ENCODE results near the gene CDC34.

The CDC34 gene

GRCh38 chr19:556611-557382 is 25.2 kb downstream of the CDC34 start:
- H3K36me3 Mint-ChIP-seq (ENCODE audit: low read depth): no peaks in the 10 kb centered on the region
- no peaks in the 10 kb centered on the region for H3K4me1 Mint-ChIP-seq (ENCODE audit: low read depth)
- no peaks in the 10 kb centered on the region for H3K27me3 Mint-ChIP-seq (ENCODE audit: low read depth)
- no peak for DNase-seq (ENCODE audit: low spot score)
- H3K4me3 Mint-ChIP-seq: no peak overlapping the region
- no peak overlapping the region for H3K27ac Mint-ChIP-seq
- H3K9me3 Mint-ChIP-seq: no peaks in the 10 kb centered on the region

DNA sequence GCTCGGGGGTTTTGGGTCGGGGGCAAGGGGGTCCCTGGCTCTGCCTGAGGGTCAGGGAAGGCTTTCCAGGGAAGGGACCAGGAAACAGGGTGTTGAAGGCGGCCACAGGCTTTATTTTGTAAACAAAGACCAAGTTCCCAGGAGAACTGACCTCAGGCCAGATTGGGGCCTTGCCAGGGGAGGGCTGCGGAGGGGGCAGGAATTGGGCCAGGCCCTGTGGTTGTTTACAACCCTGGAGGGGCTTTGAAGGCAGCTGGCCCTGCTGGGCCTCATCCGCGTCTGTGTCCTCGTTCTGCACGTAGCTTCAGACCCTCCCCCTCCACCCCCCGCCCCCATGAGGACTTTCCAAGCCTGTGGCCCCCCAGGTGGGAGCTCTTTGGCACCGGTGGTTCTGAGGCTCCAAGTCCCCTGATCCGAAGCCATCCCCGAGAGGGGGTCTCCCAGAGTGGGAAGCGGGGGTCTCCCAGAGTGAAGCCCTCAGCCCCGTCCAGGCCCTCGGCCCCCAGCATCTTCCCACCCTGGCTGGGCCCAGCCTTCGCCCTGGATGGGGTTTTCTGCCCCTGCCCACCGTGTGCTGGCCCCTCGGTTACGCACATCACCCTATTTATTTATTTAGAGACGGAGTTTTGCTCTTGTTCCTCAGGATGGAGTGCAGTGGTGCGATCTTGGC is 27.3 kb downstream of the CDC34 start:
- H3K9me3 Mint-ChIP-seq: no peaks in the 10 kb centered on the region
- DNase-seq (ENCODE audit: low spot score): no peak
- H3K4me1 Mint-ChIP-seq (ENCODE audit: low read depth): no peaks in the 10 kb centered on the region
- H3K4me3 Mint-ChIP-seq: no peak overlapping the region
- no peaks in the 10 kb centered on the region for H3K27me3 Mint-ChIP-seq (ENCODE audit: low read depth)
- H3K36me3 Mint-ChIP-seq (ENCODE audit: low read depth): no peaks in the 10 kb centered on the region
- H3K27ac Mint-ChIP-seq: no peak overlapping the region

DNA sequence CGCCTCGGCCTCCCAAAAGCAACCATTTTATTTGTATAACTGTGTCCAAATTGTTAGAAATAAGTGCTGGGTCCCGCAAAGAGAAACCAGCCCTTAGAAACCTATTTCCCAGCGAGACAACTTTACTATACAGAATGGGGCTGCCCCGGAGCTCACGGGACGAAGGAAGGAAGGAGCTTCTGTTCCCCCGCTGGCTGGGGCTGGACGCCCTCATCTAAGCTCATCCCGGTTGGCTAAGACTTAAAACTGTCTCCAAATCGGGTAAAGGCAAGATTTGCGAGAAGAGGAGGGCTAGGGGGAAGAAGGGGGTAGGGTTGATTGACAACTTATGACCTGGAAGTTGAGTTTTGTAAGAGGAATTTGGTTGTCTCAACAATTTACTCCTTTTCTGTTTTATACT is 28.6 kb downstream of the CDC34 start:
- Mint-ChIP-seq H3K36me3 (ENCODE audit: low read depth) (no peaks in the 10 kb centered on the region), H3K9me3 (no peaks in the 10 kb centered on the region), H3K27me3 (ENCODE audit: low read depth) (no peaks in the 10 kb centered on the region), H3K27ac (no peak overlapping the region), H3K4me1 (ENCODE audit: low read depth) (no peaks in the 10 kb centered on the region), H3K4me3 (no peak overlapping the region)
- DNase-seq (ENCODE audit: low spot score): no peak

GRCh38 chr19:566403-566802 is 34.8 kb downstream of the CDC34 start:
- H3K9me3 Mint-ChIP-seq: no peaks in the 10 kb centered on the region

DNA sequence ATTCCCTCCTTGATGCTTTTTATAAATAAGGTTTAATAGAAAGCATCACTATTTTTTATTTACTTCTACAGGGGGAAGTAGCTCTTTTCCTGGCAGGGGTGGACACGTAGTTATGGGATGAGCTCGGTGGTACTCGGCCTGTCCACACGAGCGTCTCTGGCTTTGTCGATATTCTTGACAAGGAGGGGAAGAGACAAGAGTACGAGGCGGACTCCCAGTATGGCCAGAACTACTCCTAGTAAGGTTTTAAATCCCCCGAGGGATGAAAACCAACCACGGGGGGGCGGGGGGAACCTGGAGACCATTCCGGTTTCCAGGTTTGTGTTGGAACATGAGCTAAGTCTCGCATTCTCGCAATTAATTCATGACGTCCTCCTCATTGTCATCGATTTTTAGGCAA is 35.3 kb downstream of the CDC34 start:
- no peaks in the 10 kb centered on the region for H3K9me3 Mint-ChIP-seq
- no peak overlapping the region for H3K4me3 Mint-ChIP-seq
- DNase-seq (ENCODE audit: low spot score): no peak
- H3K4me1 Mint-ChIP-seq (ENCODE audit: low read depth): peaks cover 10% of the 10 kb centered on the region
- no peaks in the 10 kb centered on the region for H3K27me3 Mint-ChIP-seq (ENCODE audit: low read depth)
- no peaks in the 10 kb centered on the region for H3K36me3 Mint-ChIP-seq (ENCODE audit: low read depth)
- H3K27ac Mint-ChIP-seq: no peak overlapping the region

More at GRCh38 chr19:566403-566802, 34.8 kb downstream of the CDC34 start:
- H3K4me1 Mint-ChIP-seq (ENCODE audit: low read depth): peaks cover 9% of the 10 kb centered on the region
- H3K27me3 Mint-ChIP-seq (ENCODE audit: low read depth): no peaks in the 10 kb centered on the region
- DNase-seq (ENCODE audit: low spot score): no peak
- no peak overlapping the region for H3K27ac Mint-ChIP-seq
- H3K4me3 Mint-ChIP-seq: no peak overlapping the region
- H3K36me3 Mint-ChIP-seq (ENCODE audit: low read depth): no peaks in the 10 kb centered on the region

GRCh38 chr19:567296-567900 is 35.8 kb downstream of the CDC34 start:
- Mint-ChIP-seq H3K4me1 (ENCODE audit: low read depth) (peaks cover 13% of the 10 kb centered on the region), H3K36me3 (ENCODE audit: low read depth) (no peaks in the 10 kb centered on the region), H3K27me3 (ENCODE audit: low read depth) (no peaks in the 10 kb centered on the region), H3K9me3 (no peaks in the 10 kb centered on the region), H3K27ac (no peak overlapping the region), H3K4me3 (no peak overlapping the region)
- DNase-seq (ENCODE audit: low spot score): no peak

- Mint-ChIP-seq H3K36me3 (ENCODE audit: low read depth) (no peaks in the 10 kb centered on the region), H3K4me1 (ENCODE audit: low read depth) (peaks cover 20% of the 10 kb centered on the region), H3K27ac (peak overlapping the region; percentile 45), H3K9me3 (no peaks in the 10 kb centered on the region), H3K4me3 (peak overlapping the region; percentile 66), H3K27me3 (ENCODE audit: low read depth) (no peaks in the 10 kb centered on the region)
- DNase-seq (ENCODE audit: low spot score): no peak
Observed at GRCh38 chr19:570251-570686, 38.7 kb downstream of the CDC34 start.

DNA sequence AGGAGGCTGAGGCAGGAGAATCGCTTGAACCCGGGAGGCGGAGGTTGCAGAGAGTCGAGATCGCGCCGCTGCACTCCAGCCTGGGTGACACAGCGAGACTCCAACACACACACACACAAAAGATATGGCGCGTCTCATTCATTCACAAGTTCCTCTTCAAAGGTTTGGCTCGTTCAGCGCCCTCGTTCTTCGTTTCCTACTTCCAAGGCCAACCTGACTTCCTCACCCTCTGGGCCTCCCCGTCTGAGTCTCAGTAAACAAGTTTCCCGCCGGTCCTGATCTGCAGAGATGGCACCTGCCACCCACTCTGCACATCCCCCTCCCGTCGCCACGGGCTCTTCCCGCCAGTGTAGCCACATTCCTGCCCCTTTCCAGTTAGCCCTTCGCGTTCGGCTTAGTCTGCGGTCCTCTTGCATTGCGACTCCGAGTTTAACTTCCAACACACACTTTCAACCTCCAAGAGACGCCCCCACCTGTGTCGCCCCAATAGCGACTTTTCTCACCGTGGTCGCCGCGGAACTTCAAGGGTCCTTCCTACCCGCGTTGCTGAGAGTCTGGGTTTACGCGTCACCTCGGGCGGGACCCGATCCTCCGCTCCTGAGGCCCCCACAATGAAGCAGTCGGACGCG is 39.5 kb downstream of the CDC34 start:
- Mint-ChIP-seq H3K4me3 (peak overlapping the region; percentile 93), H3K4me1 (ENCODE audit: low read depth) (peaks cover 20% of the 10 kb centered on the region), H3K27ac (peak overlapping the region; percentile 99), H3K27me3 (ENCODE audit: low read depth) (no peaks in the 10 kb centered on the region), H3K36me3 (ENCODE audit: low read depth) (no peaks in the 10 kb centered on the region), H3K9me3 (no peaks in the 10 kb centered on the region)
- DNase-seq (ENCODE audit: low spot score): peak; percentile 39

DNA sequence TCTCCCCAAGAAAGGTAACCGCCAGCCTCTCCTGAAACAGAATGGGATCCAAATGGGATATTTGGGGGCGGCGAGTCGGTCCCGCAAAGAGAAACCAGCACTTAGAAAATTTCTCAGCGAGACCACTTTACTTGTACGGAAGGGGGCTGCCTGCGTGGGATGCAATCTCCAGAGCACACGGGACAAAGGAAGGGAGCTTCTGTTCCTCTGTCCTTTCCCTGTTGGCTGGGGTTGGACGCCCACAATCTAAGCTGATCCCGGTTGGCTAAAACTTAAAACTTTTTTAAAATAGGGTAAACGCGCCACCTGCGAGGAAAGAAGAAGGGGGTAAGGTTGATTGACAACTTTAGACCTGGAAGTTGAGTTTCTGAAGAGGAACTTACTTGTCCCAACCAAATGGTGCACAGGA is 40.0 kb downstream of the CDC34 start:
- peak overlapping the region; percentile 99 for H3K27ac Mint-ChIP-seq
- peak overlapping the region; percentile 93 for H3K4me3 Mint-ChIP-seq
- no peak for DNase-seq (ENCODE audit: low spot score)
- H3K4me1 Mint-ChIP-seq (ENCODE audit: low read depth): peaks cover 20% of the 10 kb centered on the region
- no peaks in the 10 kb centered on the region for H3K27me3 Mint-ChIP-seq (ENCODE audit: low read depth)
- H3K36me3 Mint-ChIP-seq (ENCODE audit: low read depth): no peaks in the 10 kb centered on the region
- no peaks in the 10 kb centered on the region for H3K9me3 Mint-ChIP-seq

DNA sequence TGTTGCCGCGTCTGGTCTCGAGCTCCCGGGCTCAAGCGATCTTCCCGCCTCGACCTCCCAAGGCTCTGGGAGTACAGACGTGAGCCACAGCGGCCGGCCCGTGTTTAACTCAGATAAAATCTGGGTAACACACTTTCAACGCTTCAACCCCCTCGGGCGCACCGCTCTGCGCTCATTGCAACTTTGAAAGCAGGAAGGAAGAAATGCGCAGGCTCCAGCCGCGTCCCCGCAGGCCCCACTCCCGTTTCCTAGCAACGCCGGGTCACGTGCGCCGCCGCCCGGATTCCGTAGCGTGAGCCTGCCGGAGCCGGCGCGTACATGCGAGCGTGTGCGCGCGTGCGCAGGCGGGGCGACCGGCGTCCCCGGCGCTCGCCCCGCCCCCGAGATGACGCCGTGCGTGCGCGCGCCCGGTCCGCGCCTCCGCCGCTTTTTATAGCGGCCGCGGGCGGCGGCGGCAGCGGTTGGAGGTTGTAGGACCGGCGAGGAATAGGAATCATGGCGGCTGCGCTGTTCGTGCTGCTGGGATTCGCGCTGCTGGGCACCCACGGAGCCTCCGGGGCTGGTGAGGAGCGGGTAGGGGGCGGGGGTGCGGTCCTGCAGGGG is 40.7 kb downstream of the CDC34 start, which contains the start of gene BSG:
TSS of gene BSG (plus strand) at position 457 of the 603 bp plus-strand sequence. CDS start at position 496, 39 bp downstream.
- H3K4me3 Mint-ChIP-seq: peak within 1 kb of the TSS; percentile 93
- no peaks in the 10 kb centered on the region for H3K36me3 Mint-ChIP-seq (ENCODE audit: low read depth)
- H3K4me1 Mint-ChIP-seq (ENCODE audit: low read depth): peaks cover 20% of the 10 kb centered on the region

DNA sequence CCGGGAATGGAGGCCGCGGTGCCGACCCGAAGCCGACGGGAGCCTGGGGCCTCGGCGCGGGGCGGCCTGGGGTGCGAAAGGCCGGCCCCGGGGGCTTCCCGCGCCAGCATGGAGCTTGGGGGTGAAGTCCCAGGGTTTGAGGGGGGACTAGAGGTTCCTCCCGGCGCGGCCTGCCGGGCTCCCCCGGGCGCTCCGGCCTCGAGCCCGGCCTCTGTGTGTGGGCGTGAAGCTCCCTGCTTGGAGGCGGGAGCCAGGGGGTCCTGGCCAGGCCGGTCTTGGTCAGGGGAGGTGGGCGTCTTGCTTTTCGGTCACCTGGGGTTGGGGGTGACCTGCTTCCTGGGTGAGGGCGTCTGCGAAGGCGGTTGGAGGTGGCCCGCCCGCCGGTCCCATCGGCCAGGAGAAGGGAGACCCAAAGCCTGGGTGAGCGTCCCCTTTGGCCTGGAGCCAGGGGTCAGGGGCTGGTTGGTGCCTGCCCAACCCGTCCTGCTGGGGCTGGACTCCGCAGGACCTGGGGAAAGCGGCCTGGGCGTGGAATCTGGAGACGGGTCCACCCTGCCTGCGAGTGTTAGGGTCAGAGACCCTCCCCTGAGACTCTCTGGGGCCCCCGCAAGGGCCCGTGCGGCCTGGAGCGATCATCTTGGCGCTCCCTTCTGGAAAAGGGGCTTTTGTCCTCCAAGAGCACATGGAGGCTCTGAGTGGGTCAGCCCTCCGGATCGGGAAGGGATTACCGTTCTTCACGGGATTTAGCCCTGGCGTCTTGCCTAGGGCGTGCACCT is 41.4 kb downstream of the CDC34 start:
- H3K27me3 Mint-ChIP-seq (ENCODE audit: low read depth): no peaks in the 10 kb centered on the region
- H3K36me3 Mint-ChIP-seq (ENCODE audit: low read depth): no peaks in the 10 kb centered on the region
- H3K9me3 Mint-ChIP-seq: no peaks in the 10 kb centered on the region
- peak overlapping the region; percentile 88 for H3K4me3 Mint-ChIP-seq
- peak; percentile 30 for DNase-seq (ENCODE audit: low spot score)
- H3K4me1 Mint-ChIP-seq (ENCODE audit: low read depth): peaks cover 20% of the 10 kb centered on the region
- peak overlapping the region; percentile 93 for H3K27ac Mint-ChIP-seq

More for the DNA sequence above, 40.7 kb downstream of the CDC34 start, which contains the start of gene BSG:
- Mint-ChIP-seq H3K27ac (peak within 1 kb of the TSS; percentile 99), H3K9me3 (no peaks in the 10 kb centered on the region), H3K27me3 (ENCODE audit: low read depth) (no peaks in the 10 kb centered on the region)
- peak; percentile 99 for DNase-seq (ENCODE audit: low spot score)

DNA sequence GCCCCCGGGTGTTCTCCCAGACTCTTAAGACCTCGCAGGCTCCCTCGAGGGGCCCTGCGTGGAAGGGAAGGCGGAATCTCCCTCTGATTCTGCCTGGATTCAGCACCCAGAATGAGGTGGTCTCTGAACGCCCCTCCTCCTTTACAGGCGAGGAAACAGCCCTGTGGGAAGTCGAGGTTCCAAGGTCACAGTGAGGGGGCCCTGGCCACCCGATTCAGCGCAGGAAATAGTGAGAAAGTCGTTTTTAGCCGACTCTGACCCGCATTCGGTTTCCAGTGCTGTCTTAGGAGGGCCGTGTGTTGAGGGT is 41.9 kb downstream of the CDC34 start:
- Mint-ChIP-seq H3K27ac (peak overlapping the region; percentile 70), H3K4me3 (peak overlapping the region; percentile 88)

More for the DNA sequence above, 41.9 kb downstream of the CDC34 start:
- H3K9me3 Mint-ChIP-seq: no peaks in the 10 kb centered on the region
- H3K4me1 Mint-ChIP-seq (ENCODE audit: low read depth): peaks cover 20% of the 10 kb centered on the region
- no peaks in the 10 kb centered on the region for H3K36me3 Mint-ChIP-seq (ENCODE audit: low read depth)
- no peak for DNase-seq (ENCODE audit: low spot score)
- H3K27me3 Mint-ChIP-seq (ENCODE audit: low read depth): no peaks in the 10 kb centered on the region
